GM18502 (cell line): ENCODE results near the gene TMEM52B.

Experiments
- ATAC-seq: cut with Tn5 transposase; IDR thresholded peaks from one replicate; pipeline ENCODE4 v1.9.1; 2021; ENCODE audit warnings: mild to moderate bottlenecking; ENCODE audit not compliant: unreplicated experiment, poor library complexity

TMEM52B gene

DNA sequence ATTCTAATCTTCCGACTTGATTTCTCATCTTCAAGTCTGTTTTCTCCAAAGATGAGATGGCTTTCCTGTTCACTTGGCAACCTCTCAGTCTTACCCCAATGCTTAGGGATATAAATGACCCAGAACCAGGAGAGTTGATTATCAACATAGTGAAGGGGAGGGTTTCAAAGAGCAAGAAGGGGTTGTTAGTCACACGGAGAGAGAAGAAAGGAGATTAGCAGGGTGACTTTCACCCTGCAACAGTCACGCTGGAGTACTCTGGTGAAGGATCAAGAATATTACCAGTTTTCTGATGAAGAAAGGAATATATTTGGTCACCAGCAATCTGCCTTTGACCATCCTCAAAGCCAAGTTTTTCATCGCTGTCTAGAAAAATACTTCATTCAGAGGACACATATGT is at the start of gene TMEM52B:
Gene TMEM52B (plus strand): TSS at position 212 of the 400 bp plus-strand sequence. CDS start 543 bp downstream, outside the sequence.
- no peak for ATAC-seq

DNA sequence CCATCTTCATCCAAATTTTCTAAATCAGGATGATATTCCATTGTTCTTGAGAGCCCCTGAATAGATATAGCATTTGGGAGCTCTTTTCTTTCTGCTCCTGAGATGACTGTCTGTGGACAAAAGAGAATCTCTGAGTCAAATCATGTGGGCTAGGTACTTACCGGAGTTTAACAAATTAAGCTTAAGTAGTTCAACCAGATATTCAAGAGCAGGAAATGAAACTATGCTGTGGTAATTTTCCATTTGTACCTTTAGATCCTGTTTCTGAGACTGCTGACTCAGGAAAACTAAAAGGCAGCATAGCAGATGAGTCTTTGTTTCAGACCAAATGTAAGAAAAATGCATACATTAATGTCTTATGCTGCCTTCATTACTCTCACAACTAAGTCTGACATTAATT is 48.8 kb upstream of the TMEM52B start, which contains the start of gene CLEC7A:
Gene CLEC7A (minus strand): TSS at position 158 of the 400 bp plus-strand sequence. CDS start 117 bp downstream, at position 41.
- peak; percentile 96 for ATAC-seq

DNA sequence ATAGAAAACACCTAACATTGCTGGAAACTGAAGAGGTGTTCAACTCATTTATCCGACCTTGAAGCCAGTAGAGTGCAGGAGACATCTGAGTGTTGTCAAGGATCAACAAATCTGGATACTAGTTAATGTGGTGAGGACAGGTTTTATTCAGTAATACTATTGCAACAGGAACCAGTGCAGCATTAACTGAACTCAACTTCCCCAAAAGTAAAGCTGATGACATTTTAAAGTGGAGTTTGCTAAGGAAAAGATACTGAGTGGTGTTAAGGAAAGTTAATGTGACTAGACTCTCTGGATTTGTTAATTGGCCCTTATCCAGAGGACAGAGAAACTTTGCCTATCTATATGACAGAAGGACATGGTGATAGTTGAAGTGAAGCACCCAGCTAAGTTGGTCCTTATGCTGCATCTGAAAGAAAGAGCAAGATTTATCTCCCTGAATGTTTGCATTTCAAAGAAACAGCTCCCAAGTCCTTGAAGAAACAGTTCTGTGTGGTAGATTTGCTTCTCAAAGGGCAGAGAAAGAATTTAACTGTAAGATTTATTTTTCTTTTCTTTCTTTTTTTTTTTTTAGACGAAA is 47.6 kb upstream of the TMEM52B start:
- no peak for ATAC-seq

- no peak for ATAC-seq
Observed at GRCh38 chr12:10132850-10133370, 45.9 kb upstream of the TMEM52B start.

GRCh38 chr12:10135126-10135525 is 43.7 kb upstream of the TMEM52B start:
- no peak for ATAC-seq

DNA sequence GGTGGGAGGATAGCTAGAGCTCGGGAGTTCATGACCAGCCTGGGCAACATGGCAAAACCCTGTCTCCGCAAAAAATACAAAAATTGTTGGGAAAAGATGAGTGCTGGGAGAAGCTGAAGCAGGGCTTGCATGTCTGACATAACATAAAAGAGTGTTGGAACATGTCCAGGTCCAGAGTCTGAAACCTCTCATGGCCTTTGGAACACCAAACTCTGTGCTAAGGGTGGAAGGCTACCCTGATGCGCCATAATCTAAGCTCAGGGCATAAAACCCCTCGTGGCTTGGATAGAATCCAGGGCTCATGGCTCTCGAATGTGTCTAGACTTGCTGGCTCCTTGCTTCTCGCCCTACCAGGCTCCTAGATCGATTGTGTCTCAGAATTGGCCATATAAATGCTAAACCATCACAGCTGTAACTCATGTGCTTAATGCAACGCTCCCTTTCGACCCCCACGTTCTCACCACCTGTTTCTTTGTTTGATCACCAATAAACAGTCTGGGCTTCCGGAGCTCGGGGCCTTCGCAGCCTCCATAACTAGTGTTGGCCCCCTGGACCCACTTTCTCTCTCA is 42.1 kb upstream of the TMEM52B start:
- no peak for ATAC-seq

GRCh38 chr12:10140001-10140400 is 38.8 kb upstream of the TMEM52B start:
- no peak for ATAC-seq

DNA sequence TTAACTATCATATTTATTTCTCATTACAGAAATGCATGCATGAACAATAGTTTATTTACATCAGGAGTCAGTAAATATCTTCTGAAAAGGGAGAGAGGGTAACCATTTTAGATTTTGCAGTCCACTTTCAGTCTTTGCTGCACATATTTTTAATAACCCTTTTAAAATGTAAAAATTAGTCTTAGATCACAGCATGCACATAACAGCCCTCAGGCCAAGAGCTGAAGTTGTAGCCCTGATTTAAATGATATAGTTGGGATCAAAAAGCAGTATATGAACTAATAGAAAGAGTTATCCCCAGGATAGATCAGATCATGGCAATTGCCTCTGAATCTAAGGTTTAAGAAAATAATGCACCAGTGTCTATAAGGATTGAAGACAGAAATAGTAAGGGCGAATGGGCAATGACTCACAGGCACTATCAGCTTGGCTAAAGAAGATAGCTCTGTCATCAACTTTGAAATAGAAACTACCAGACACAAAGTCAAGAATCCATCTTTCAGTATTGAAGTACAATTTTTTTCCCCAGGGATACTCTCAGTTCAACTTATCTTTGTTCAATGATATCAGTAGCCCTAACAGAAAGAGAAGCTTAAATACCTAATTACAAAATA is 35.7 kb upstream of the TMEM52B start:
- no peak for ATAC-seq

DNA sequence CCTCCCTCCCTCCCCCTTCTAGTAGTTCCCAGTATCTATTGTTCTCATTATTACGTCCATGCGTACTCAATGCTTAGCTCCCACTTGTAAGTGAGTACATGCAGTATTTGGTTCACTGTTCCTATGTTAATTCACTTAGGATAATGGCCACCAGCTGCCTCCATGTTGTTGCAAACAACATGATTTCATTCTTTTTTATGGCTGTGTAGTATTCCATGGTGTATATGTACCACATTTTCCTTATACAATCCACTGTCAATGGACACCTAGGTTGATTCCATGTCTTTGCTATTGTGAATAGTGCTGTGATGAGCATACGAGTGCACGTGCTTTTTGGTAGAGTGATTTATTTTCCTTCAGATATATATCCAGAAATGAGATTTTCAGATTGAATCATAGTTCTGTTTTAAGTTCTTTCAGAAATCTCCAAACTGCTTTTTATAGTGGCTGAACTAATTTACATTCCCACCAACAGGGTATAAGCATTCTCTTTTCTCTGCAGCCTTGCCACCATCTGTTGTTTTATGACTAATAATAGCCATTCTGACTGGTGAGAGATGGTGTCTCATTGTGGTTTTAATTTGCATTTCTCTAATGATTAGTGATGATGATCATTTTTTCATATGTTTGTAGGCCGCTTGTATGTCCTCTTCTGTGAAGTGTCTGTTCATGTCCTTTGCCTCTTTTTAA is 31.0 kb upstream of the TMEM52B start:
- ATAC-seq, result peak; percentile 82

DNA sequence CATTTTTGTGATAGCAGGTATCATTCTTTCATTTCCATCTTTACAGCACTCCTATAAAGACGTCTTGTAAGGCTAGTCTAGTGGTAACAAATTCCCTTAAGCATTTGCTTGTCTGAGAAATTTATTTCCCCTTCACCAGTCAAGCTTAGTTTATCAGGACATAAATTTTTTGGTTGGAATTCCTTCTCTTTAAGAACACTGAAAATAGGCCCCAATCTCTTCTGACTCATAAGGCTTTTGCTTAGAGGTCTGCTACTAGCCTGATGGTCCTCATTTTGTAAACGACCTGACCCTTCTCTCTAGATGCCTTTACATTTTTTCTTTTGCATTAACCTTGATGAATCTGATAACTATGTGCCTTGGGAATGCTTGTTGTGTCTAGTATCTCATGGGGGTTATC is 27.2 kb upstream of the TMEM52B start:
- ATAC-seq, result no peak

GRCh38 chr12:10153271-10154144 is 25.3 kb upstream of the TMEM52B start:
- ATAC-seq, result peak; percentile 71

DNA sequence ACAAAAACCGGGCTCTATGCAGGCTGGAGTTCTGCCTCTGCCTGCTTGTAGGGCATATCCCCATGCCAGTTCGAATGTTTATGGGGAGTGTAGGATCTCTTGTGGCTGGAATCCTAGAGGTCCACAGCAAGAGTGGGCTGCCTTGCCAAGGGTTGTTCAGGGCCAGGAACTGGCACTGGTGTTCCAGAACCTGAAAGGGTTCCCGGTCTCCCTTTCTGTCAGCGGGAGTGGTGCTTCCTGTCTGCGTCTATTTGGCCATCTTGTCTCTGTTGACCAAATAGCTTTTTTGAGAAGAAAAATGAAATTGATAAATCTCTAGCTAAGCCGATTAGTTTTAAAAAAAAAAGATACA is 24.7 kb upstream of the TMEM52B start:
- ATAC-seq, result no peak

DNA sequence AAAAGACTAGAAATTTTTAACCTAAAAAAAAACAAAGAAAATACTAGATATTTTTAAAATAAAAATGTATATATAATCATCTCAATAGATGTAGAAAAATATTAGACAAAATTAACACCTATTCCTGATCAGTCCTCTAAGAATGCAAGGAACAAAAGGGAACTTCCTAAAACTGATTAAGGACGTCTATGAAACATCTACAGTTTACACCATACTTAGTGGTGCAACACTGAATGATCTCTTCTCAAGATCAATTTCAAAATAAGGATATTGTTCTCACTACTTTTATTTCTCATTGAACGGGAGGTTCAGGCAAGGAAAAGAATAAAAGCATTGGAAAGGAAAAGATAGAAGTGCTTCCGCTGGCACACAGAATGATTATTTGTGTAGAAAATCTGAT is 22.9 kb upstream of the TMEM52B start:
- no peak for ATAC-seq

DNA sequence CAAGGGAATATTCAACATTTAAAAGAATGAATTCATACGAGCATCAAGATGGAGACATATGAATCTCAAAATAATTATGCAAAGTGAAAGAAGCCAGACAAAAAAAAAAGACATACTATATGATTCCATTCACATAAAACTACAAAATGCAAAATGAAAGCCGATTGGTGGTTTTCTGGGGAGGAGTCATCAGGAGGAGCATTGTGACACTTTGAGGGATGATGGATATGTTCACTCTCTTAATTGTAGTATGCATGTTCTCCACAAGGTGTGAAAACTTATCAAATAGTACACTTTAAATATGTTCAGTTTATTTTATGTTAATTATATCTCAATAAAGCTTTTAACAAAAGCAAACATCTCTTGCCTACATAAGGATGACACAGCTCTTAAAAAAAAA is 20.4 kb upstream of the TMEM52B start:
- no peak for ATAC-seq

GRCh38 chr12:10159280-10159679 is 19.6 kb upstream of the TMEM52B start:
- no peak for ATAC-seq

GRCh38 chr12:10160617-10161385 is 18.0 kb upstream of the TMEM52B start:
- ATAC-seq, result no peak

- no peak for ATAC-seq
Observed at GRCh38 chr12:10163084-10163483, 15.7 kb upstream of the TMEM52B start.

- no peak for ATAC-seq
Observed at GRCh38 chr12:10165421-10165820, 13.4 kb upstream of the TMEM52B start.

DNA sequence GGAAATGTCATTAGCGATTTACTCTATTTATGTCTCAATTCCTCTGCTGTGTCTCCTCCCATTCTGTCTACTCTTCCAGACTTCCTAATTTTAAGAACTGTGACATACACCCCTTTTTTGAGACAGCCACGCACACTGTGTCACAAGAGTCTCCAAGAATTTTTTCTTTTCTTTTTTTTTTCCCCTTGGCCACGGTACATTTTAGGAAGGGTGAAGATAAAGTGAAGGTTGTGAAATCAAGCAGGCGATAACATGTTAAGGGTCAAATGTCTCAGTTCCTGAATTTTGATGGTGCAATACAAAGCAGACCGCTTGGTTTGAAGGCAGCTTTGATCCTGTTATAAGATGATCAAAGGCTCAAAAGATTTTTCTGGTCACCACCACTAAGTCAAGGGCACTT is 11.2 kb upstream of the TMEM52B start:
- no peak for ATAC-seq
